ENCODE data around the gene KXD1.
"Not testable (repeated sequence)": the region's sequence is repeated elsewhere in the genome, so short reads cannot be mapped to it uniquely, and the experiment has no call there.

The KXD1 gene

DNA sequence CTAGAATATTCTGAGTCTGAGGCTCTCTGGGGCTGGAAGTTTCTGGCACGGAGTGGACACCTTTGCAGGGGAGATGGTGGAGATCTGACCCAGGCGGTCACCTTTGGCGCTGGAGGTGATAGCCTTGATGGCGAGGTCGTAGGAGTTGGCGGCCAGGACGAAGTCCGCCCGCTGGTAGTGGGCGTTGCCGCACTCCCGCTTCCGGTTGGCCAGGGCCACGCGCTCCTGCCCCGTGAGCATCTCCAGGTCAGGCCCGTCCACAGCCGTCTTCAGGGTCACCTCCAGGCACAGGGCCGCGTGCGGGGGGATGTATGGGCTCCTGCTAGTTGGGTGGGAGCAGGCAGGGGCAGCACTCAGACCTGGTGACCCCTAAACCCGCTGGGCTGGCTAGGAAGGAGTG is 19.6 kb upstream of the KXD1 start:
- Histone ChIP-seq H3K4me1 (ENCODE audit: control insufficient read depth in 1 of 2, insufficient read depth in 2 of 2, low read length in 2 of 2) (peaks cover 5 to 17% of the 10 kb centered on the region in 2 donors), H3K27ac (ENCODE audit: low read length) (no peak overlapping the region), H3K27me3 (ENCODE audit: low read depth, low read length) (no peaks in the 10 kb centered on the region), H3K4me3 (ENCODE audit: low read depth in 1 of 2, low read length in 2 of 2) (no peak overlapping the region), H3K9me3 (ENCODE audit: control insufficient read depth in 1 of 2, low read length in 2 of 2) (no peaks in the 10 kb centered on the region), H3K36me3 (ENCODE audit: control insufficient read depth in 1 of 2, insufficient read depth in 2 of 2, low read length in 2 of 2) (peaks cover 19 to 63% of the 10 kb centered on the region in 2 donors)

DNA sequence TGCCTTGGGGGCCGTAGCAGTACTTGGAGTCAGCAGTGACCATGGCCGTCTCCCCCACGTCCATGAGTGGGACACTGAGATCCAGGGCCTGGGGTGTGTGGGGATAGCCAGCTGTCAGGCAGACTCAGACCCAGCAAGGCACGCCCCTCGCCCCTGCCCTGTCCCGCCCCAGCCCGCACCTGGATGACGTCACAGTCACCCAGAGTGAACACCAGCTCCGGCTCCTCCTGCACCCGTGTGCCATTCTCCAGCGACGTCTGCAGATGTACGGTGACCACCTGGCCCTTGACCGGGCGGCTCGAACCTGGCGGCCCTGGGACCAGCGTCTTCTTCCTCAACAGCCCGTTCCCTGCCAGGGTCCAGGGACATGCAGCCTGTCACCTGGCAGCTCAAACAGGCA is 18.3 kb upstream of the KXD1 start:
- Histone ChIP-seq H3K9me3 (ENCODE audit: control insufficient read depth in 1 of 2, low read length in 2 of 2) (no peaks in the 10 kb centered on the region), H3K27ac (ENCODE audit: low read length) (no peak overlapping the region), H3K4me1 (ENCODE audit: control insufficient read depth in 1 of 2, insufficient read depth in 2 of 2, low read length in 2 of 2) (peaks cover 5 to 21% of the 10 kb centered on the region in 2 donors), H3K36me3 (ENCODE audit: control insufficient read depth in 1 of 2, insufficient read depth in 2 of 2, low read length in 2 of 2) (peaks cover 18 to 57% of the 10 kb centered on the region in 2 donors), H3K4me3 (ENCODE audit: low read depth in 1 of 2, low read length in 2 of 2) (no peak overlapping the region), H3K27me3 (ENCODE audit: low read depth, low read length) (no peaks in the 10 kb centered on the region)

DNA sequence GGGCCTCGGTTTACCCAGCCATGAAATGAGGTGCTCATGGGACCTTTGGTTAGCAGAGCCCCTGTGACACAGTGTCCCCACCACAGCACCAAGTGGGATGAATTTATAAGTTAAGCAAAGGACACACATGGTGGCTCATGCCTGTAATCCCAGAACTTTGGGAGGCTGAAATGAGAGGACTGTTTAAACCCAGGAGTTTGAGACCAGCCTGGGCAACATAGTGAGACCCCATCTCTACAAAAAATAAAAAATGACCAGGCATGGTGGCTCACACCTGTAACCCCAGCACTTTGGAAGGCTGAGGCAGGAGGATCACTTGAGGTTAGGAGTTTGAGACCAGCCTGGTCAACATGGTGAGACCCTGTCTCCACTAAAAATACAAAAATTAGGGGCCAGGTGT is 17.5 kb upstream of the KXD1 start:
- H3K27ac ChIP-seq (ENCODE audit: low read length); H3K27me3 ChIP-seq (ENCODE audit: low read depth, low read length); H3K4me3 ChIP-seq (ENCODE audit: low read depth in 1 of 2, low read length in 2 of 2); H3K9me3 ChIP-seq (ENCODE audit: control insufficient read depth in 1 of 2, low read length in 2 of 2): not testable (repeated sequence)
- Histone ChIP-seq H3K4me1 (ENCODE audit: control insufficient read depth in 1 of 2, insufficient read depth in 2 of 2, low read length in 2 of 2) (peaks cover 5 to 21% of the 10 kb centered on the region in 2 donors), H3K36me3 (ENCODE audit: control insufficient read depth in 1 of 2, insufficient read depth in 2 of 2, low read length in 2 of 2) (peaks cover 18 to 56% of the 10 kb centered on the region in 2 donors)

DNA sequence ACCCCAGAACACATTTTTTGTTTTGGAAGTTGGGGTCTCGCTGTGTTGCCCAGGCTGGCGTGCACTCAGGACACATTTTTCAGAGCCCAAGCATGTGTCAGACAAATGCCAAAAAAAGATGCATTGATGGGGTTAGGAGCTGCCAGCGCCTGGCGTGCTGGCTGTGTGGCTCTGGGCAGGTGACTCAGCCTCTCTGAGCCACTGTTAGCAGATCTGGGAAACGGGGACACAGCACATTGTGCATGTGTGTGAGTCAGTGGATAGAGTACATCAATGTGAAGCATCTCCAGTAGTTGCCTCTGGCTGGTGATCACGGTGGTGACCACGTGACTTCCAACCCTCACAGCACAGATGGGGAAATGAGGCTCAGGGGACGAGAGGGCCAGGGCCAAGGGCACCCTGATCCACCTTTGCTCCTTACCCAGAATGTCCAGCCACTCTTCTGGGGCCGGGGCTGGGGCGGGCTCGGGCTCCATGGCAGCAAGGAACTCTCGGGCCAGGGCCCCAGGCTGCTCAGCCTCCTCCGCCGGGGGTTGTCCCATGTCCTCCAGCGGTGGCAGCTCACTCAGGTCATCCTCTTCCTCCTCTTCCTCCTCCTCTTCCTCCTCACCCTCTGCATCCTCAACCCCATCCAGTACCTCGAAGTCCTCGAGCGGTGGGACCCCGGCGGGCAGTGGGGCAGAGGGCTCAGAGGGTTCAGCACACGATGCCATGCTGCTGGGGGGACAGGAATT is 16.2 kb upstream of the KXD1 start:
- Histone ChIP-seq H3K27me3 (ENCODE audit: low read depth, low read length) (no peaks in the 10 kb centered on the region), H3K36me3 (ENCODE audit: control insufficient read depth in 1 of 2, insufficient read depth in 2 of 2, low read length in 2 of 2) (peaks cover 14 to 46% of the 10 kb centered on the region in 2 donors), H3K4me3 (ENCODE audit: low read depth in 1 of 2, low read length in 2 of 2) (no peak overlapping the region), H3K27ac (ENCODE audit: low read length) (no peak overlapping the region), H3K9me3 (ENCODE audit: control insufficient read depth in 1 of 2, low read length in 2 of 2) (no peaks in the 10 kb centered on the region), H3K4me1 (ENCODE audit: control insufficient read depth in 1 of 2, insufficient read depth in 2 of 2, low read length in 2 of 2) (peaks cover 5 to 21% of the 10 kb centered on the region in 2 donors)

DNA sequence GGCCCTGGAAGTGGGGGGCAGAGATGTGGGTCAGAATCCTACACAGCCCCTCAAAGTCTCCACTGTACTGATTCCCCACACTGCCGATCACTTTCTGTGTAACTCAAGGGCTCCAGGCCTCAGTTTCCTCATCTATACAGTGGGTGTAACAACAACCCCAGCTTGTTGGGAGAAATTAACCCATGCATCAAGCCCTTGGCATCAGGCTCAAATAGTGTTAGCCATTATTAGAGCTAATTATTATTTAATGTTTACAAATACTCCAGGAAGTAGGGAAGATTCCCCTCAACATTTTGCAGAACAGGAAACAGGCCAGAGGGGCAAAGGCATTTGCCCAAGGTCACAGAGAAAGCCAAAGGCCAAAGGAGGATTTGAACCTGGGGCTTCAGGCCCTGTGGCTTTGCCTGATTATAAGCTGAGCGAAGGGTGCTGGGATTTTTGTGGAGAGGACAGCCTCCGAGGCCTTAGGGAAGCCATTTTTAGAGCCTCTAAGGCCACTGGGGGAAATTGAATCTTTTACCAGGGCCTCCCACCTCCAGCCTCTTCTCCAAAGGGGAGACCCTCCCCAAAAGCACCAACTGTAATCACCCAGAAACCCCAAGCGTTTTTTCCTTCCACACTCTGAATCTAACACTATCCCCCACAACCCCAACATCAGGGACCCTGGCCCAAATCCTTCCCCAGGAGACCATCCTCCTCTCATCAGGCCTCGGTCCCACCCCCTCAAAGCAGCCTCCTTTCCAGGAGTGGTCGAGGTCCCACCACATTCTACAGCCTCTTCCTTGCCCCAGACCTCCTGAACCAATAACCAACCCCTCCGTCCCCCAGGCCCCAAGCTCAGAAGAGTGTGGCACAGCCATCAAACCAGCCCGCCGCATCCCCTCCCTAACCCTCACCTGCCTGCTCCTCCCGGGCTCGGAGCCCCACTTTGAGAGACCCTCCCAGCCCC is 15.4 kb upstream of the KXD1 start:
- Histone ChIP-seq H3K36me3 (ENCODE audit: control insufficient read depth in 1 of 2, insufficient read depth in 2 of 2, low read length in 2 of 2) (peaks cover 14 to 38% of the 10 kb centered on the region in 2 donors), H3K4me1 (ENCODE audit: control insufficient read depth in 1 of 2, insufficient read depth in 2 of 2, low read length in 2 of 2) (peaks cover 5 to 21% of the 10 kb centered on the region in 2 donors), H3K9me3 (ENCODE audit: control insufficient read depth in 1 of 2, low read length in 2 of 2) (no peaks in the 10 kb centered on the region), H3K4me3 (ENCODE audit: low read depth in 1 of 2, low read length in 2 of 2) (peak overlapping the region; percentile 60 to 63), H3K27me3 (ENCODE audit: low read depth, low read length) (no peaks in the 10 kb centered on the region), H3K27ac (ENCODE audit: low read length) (peak overlapping the region; percentile 56)

DNA sequence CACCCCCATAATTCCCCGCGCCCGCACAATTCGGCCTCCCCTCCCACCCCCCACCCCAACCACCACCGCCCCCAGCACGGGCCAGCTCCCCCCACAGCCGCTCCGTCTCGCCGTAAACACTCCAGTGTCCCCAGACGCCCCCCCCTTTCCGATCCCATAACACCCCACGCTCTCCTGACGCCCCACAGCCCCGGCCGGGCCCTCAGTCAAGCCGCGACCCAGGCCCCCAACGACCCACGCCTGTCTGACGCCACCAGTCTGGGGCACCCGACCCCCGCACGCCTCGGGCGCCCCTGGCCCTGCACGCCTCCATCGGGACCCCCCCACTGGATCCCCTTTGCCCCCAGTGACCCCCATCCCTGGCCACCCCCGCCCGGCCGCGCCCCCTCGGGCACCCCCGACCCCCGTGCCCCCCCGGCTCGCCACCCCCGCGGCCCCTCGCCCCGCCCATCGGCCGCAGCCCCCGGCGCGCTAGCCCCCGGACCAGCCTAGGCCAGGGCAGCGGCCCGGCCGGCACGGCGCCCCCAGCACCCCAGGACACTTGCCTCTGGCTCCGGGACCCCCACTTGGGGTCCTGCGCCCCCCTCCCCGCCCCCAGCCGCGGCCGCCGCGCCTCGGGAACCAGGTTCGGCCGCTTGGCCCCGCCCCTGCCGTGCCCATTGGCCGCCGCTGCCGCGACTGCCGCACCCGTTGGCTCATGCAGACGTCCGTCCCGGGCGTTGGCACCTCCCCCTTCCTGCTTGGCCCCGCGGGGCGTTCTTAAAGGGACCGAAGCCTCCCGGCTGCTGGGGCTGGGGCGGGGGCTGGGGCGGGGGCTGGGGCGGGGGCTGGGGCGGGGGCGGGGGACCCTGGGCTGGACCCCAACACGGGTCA is 14.5 kb upstream of the KXD1 start, which contains the start of gene FKBP8:
Gene FKBP8 (minus strand): TSS at position 633 of the 873 bp plus-strand sequence. CDS start 1,603 bp downstream, outside the sequence.
- H3K36me3 ChIP-seq (ENCODE audit: control insufficient read depth in 1 of 2, insufficient read depth in 2 of 2, low read length in 2 of 2): peaks cover 14 to 29% of the 10 kb centered on the region in 2 donors
- peak within 1 kb of the TSS; percentile 56 for H3K27ac ChIP-seq (ENCODE audit: low read length)
- no peaks in the 10 kb centered on the region for H3K27me3 ChIP-seq (ENCODE audit: low read depth, low read length)
- peak within 1 kb of the TSS; percentile 60 to 63 for H3K4me3 ChIP-seq (ENCODE audit: low read depth in 1 of 2, low read length in 2 of 2)
- H3K4me1 ChIP-seq (ENCODE audit: control insufficient read depth in 1 of 2, insufficient read depth in 2 of 2, low read length in 2 of 2): peaks cover 5 to 21% of the 10 kb centered on the region in 2 donors
- H3K9me3 ChIP-seq (ENCODE audit: control insufficient read depth in 1 of 2, low read length in 2 of 2): no peaks in the 10 kb centered on the region

DNA sequence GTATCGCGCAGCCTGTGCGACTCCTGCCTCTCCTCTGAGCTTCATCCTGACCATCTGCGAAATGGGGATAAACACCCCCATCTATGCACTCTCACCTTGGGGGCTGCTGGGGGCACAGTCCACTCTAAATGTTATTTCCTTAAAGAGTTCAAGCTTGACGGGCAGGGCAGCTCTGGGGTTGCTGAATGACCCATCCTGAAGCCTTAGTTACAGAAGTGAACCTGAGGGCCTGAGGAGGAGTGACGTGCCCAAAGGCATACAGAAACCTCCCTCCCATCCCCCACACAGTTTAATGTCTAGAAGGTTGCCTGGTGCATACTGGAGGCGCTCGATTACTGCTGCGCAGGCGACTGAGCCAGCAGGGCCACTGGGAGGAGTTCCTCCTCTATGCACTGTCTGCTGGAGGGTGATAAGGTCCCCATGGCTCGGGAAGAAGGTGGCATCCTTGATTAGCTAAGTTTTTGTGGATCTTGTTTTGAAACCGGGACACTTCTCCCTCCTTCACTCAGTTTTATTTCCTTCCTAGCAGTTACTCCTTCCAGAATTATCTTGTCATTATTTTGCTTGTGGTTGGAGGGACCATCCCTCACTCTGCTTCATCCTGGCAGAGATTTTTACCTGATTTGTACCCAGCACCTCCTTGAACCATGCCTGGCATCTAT is 13.7 kb upstream of the KXD1 start:
- peaks cover 5 to 21% of the 10 kb centered on the region in 2 donors for H3K4me1 ChIP-seq (ENCODE audit: control insufficient read depth in 1 of 2, insufficient read depth in 2 of 2, low read length in 2 of 2)
- no peaks in the 10 kb centered on the region for H3K27me3 ChIP-seq (ENCODE audit: low read depth, low read length)
- H3K9me3 ChIP-seq (ENCODE audit: control insufficient read depth in 1 of 2, low read length in 2 of 2): no peaks in the 10 kb centered on the region
- peak overlapping the region; percentile 29 to 52 for H3K4me3 ChIP-seq (ENCODE audit: low read depth in 1 of 2, low read length in 2 of 2)
- peak overlapping the region; percentile 40 for H3K27ac ChIP-seq (ENCODE audit: low read length)
- peaks cover 14 to 24% of the 10 kb centered on the region in 2 donors for H3K36me3 ChIP-seq (ENCODE audit: control insufficient read depth in 1 of 2, insufficient read depth in 2 of 2, low read length in 2 of 2)

DNA sequence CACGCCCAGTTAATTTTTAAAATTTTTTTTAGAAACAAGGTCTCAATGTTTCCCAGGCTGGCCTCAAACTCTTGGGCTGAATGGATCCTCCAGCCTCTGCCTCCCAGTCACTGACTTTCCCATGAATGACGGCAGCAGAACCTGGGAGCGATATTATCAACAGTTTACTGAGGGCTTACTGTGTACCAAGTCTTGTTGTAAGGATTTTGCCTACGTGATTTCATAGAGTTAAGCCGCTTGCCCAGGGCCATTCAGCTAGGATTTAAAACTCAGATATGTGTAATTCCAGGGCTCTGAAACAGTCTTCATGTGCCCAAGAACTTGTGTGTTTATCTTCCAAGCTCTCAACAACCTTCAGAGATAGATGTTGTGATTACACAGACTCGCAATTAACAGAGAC is 6.0 kb upstream of the KXD1 start:
- Histone ChIP-seq H3K4me3 (ENCODE audit: low read depth in 1 of 2, low read length in 2 of 2) (no peak overlapping the region), H3K27ac (ENCODE audit: low read length) (no peak overlapping the region), H3K27me3 (ENCODE audit: low read depth, low read length) (no peaks in the 10 kb centered on the region), H3K9me3 (ENCODE audit: control insufficient read depth in 1 of 2, low read length in 2 of 2) (no peaks in the 10 kb centered on the region), H3K4me1 (ENCODE audit: control insufficient read depth in 1 of 2, insufficient read depth in 2 of 2, low read length in 2 of 2) (no peaks in the 10 kb centered on the region), H3K36me3 (ENCODE audit: control insufficient read depth in 1 of 2, insufficient read depth in 2 of 2, low read length in 2 of 2) (no peaks in the 10 kb centered on the region)

DNA sequence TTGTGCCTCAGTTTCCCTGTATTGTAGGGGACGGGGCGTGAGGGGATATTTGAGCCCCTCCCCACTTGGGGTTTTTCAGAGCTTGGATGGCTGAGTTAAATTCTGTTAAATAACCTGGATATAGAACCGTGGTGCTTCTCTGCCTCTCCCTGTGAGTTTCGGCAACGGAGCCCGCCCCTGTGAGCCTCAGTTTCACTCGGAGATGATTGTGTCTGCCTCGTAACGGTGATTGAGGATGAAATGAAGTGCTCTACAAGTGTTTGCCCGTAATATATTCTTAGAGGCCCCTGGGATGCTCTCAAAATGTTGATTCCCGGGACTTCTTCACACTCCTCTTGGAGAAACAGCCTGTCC is 509 bp downstream of the KXD1 start:
- Histone ChIP-seq H3K36me3 (ENCODE audit: control insufficient read depth in 1 of 2, insufficient read depth in 2 of 2, low read length in 2 of 2) (peaks cover 5 to 18% of the 10 kb centered on the region in 2 donors), H3K9me3 (ENCODE audit: control insufficient read depth in 1 of 2, low read length in 2 of 2) (no peaks in the 10 kb centered on the region), H3K4me1 (ENCODE audit: control insufficient read depth in 1 of 2, insufficient read depth in 2 of 2, low read length in 2 of 2) (peaks cover 0 to 18% of the 10 kb centered on the region in 2 donors), H3K27ac (ENCODE audit: low read length) (peak overlapping the region; percentile 96), H3K27me3 (ENCODE audit: low read depth, low read length) (no peaks in the 10 kb centered on the region), H3K4me3 (ENCODE audit: low read depth in 1 of 2, low read length in 2 of 2) (peak overlapping the region; percentile 90 to 93)

DNA sequence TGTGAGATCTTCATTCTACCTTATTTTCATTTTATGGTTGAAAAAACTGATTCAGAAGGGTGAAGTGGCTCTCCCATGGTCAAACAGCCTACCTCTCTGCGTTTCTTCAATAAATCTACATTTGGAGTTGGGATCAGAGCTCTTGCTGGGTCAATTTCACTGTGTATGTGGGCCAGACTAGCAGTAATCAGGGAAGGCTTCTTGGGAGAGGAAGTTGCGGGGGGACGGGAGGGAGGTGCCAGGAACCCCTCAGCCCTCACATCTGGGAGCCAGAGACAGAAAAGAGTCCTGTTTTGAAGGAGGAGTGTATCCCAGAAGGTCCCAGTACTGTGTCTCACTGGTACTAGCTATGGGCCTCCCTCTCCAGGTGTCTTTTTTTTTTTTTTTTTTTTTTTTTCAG is 934 bp downstream of the KXD1 start:
- Histone ChIP-seq H3K27me3 (ENCODE audit: low read depth, low read length) (no peaks in the 10 kb centered on the region), H3K4me1 (ENCODE audit: control insufficient read depth in 1 of 2, insufficient read depth in 2 of 2, low read length in 2 of 2) (peaks cover 0 to 18% of the 10 kb centered on the region in 2 donors), H3K36me3 (ENCODE audit: control insufficient read depth in 1 of 2, insufficient read depth in 2 of 2, low read length in 2 of 2) (peaks cover 5 to 22% of the 10 kb centered on the region in 2 donors), H3K9me3 (ENCODE audit: control insufficient read depth in 1 of 2, low read length in 2 of 2) (no peaks in the 10 kb centered on the region), H3K27ac (ENCODE audit: low read length) (peak overlapping the region; percentile 96), H3K4me3 (ENCODE audit: low read depth in 1 of 2, low read length in 2 of 2) (peak overlapping the region; percentile 90 to 93)
